Measurements from ENCODE around the gene TERF2IP.
A peak's percentile ranks its signal among the peaks of the same experiment; 100 is the strongest.

TERF2IP gene

GRCh38 chr16:75647492-75648264, at the start of gene TERF2IP, which contains the start of gene KARS1:
TSS of gene TERF2IP (plus strand) at chr16:75647773. CDS start at chr16:75647883, 110 bp downstream.
TSS of gene KARS1 (minus strand) at chr16:75647665. CDS start at chr16:75647639, 26 bp downstream.
- peak; percentile 76 for DNase-seq

GRCh38 chr16:75599452-75600277, 47.9 kb upstream of the TERF2IP start:
- DNase-seq, result no peak

- no peak for DNase-seq
Measured at GRCh38 chr16:75603241-75603640, 44.3 kb upstream of the TERF2IP start.

- DNase-seq, result no peak
Measured at GRCh38 chr16:75606507-75606906, 41.1 kb upstream of the TERF2IP start.

GRCh38 chr16:75614066-75614897, 33.3 kb upstream of the TERF2IP start:
- DNase-seq, result no peak

- no peak for DNase-seq
Measured at GRCh38 chr16:75615619-75616018, 32.0 kb upstream of the TERF2IP start.

- DNase-seq, result no peak
Measured at GRCh38 chr16:75616521-75617010, 31.0 kb upstream of the TERF2IP start.

- DNase-seq, result no peak
Measured at GRCh38 chr16:75617121-75617520, 30.5 kb upstream of the TERF2IP start.

GRCh38 chr16:75618780-75619179, 28.8 kb upstream of the TERF2IP start:
- DNase-seq, result no peak

- no peak for DNase-seq
Measured at GRCh38 chr16:75620326-75621169, 27.0 kb upstream of the TERF2IP start.

GRCh38 chr16:75621170-75621477, 26.4 kb upstream of the TERF2IP start:
- no peak for DNase-seq

GRCh38 chr16:75622761-75623605, 24.6 kb upstream of the TERF2IP start, which contains the start of gene ADAT1:
TSS of gene ADAT1 (minus strand) at chr16:75623281. CDS start at chr16:75620799, 2,482 bp downstream.
- DNase-seq, result peak; percentile 89

GRCh38 chr16:75624921-75625334, 22.6 kb upstream of the TERF2IP start:
- no peak for DNase-seq

GRCh38 chr16:75626806-75627205, 20.8 kb upstream of the TERF2IP start:
- no peak for DNase-seq

- no peak for DNase-seq
Measured at GRCh38 chr16:75627851-75628250, 19.7 kb upstream of the TERF2IP start.

GRCh38 chr16:75628351-75628750, 19.2 kb upstream of the TERF2IP start:
- no peak for DNase-seq

GRCh38 chr16:75629132-75629531, 18.4 kb upstream of the TERF2IP start:
- no peak for DNase-seq

- DNase-seq, result no peak
Measured at GRCh38 chr16:75630052-75630451, 17.5 kb upstream of the TERF2IP start.

GRCh38 chr16:75632857-75633256, 14.7 kb upstream of the TERF2IP start:
- no peak for DNase-seq

- DNase-seq, result no peak
Measured at GRCh38 chr16:75635036-75635435, 12.5 kb upstream of the TERF2IP start.

- DNase-seq, result no peak
Measured at GRCh38 chr16:75640598-75640997, 7.0 kb upstream of the TERF2IP start.

Data from NCI-H1105 treated with DMSO at 0.1 percent for 48 hours (cell line).